PFSK-1 (cell line): ENCODE measurements around the gene STN1.

Experiments
- POLR2AphosphoS5 ChIP-seq: IDR thresholded peaks from 2 replicates; pipeline ENCODE4 v1.6.1; 2012; ENCODE audit warnings: low read depth, mild to moderate bottlenecking, control low read depth, low read length, moderate library complexity
- TAF1 ChIP-seq: IDR thresholded peaks from 2 replicates; pipeline ENCODE4 v1.6.1; 2012; ENCODE audit warnings: low read length, control low read depth, borderline replicate concordance; ENCODE audit not compliant: insufficient read depth
- TF ChIP-seq, protein P1 (sequence below), 2 experiments: IDR thresholded peaks; 2 replicates each; pipeline versions ENCODE4 v1.6.1 to v1.8.0; 2011 to 2012; ENCODE audit warnings: low read depth in 2 of 2, low read length in 2 of 2, control low read depth in 1 of 2, inconsistent platforms in 1 of 2, mild to moderate bottlenecking in 1 of 2, moderate library complexity in 1 of 2; ENCODE audit not compliant: insufficient read depth in 1 of 2

DNA sequence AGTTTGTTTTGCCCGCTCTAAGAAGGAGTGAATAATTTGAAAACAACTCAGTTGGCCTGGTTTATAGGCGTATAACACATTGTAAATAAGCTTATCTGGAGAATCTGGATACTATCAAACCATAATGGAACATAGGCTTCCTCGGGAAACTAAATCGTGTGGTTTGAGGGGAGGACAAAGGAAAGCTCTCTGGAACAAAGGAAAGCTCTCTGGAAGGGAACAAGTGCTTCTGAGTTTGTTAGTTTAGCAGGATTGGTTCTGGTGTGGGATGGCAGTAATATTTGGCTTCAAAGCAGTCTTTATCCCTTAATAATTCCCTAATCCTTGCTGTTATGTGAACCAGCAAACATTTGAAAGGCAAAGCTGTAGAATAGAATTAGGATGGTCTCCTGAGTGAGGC, 34.0 kb upstream of the STN1 start:
- TF ChIP-seq POLR2AphosphoS5 (no peak), TAF1 (no peak)
- TF ChIP-seq, protein P1, sequence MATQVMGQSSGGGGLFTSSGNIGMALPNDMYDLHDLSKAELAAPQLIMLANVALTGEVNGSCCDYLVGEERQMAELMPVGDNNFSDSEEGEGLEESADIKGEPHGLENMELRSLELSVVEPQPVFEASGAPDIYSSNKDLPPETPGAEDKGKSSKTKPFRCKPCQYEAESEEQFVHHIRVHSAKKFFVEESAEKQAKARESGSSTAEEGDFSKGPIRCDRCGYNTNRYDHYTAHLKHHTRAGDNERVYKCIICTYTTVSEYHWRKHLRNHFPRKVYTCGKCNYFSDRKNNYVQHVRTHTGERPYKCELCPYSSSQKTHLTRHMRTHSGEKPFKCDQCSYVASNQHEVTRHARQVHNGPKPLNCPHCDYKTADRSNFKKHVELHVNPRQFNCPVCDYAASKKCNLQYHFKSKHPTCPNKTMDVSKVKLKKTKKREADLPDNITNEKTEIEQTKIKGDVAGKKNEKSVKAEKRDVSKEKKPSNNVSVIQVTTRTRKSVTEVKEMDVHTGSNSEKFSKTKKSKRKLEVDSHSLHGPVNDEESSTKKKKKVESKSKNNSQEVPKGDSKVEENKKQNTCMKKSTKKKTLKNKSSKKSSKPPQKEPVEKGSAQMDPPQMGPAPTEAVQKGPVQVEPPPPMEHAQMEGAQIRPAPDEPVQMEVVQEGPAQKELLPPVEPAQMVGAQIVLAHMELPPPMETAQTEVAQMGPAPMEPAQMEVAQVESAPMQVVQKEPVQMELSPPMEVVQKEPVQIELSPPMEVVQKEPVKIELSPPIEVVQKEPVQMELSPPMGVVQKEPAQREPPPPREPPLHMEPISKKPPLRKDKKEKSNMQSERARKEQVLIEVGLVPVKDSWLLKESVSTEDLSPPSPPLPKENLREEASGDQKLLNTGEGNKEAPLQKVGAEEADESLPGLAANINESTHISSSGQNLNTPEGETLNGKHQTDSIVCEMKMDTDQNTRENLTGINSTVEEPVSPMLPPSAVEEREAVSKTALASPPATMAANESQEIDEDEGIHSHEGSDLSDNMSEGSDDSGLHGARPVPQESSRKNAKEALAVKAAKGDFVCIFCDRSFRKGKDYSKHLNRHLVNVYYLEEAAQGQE (IDR thresholded peaks at IDR 0.05; ENCODE audit: insufficient read depth in 1 of 2, low read depth in 2 of 2, low read length in 2 of 2) = no peak
